Measurements from ENCODE around the gene JMJD8.

The JMJD8 gene

DNA sequence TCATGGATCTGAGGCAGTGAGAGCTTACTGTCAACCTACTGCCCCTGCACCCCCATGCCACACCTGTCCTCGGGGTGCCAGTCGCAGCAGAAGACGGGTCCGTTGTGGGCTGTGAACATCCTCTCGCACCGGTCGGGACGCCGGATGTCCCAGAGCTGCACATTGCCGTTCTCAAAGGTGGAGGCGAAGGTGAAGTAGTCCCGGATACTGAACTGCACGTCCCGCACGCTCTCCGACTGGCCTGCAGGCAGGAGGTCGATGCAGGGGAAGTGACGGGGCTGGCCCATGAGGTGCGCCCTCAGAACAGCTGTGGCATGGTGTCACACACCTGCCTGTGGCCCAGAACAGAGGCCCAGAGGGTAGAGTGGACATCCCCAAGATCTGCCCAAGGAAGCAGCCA is 3.4 kb upstream of the JMJD8 start:
- DNase-seq, result no peak

DNA sequence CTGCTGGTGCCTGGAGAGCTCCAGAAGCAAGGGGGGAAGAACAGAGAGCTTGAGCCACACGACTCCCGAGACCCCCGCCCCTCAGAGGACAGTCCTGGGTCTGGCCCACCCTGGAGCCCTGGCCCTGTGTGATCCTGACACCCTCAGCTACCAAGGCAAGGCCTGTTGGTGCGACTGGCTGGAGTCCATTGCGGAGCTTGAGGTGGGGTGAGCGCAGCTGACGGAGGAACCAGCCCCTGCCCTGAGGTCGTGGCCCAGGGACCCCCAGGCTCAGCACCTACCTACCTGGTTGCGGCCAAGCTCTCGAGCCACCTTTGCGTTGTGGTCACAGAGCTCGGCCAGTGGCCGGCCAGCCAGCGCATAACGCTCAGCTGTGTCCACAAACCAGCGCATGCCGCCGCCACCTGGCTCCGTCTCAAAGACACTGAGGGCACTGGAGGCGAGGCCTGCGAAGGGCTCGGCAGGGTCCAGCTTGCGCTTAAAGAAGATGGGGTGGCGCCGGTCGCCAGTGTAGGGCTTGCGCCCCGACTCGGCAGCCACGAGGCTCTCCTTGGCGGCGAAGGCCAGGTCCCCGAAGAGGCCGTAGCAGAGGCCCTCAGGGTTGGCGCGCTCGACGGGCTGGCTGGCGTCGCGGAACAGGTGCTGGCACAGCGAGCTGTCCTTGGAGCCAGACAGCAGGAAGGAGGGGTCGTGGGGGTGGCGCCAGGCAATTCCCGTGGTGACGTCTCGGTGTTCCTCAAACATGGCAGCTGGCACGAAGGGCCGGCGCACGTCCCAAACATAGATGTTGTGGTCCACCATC is 2.5 kb upstream of the JMJD8 start:
- no peak for DNase-seq

GRCh38 chr16:685967-686366 is 1.8 kb upstream of the JMJD8 start:
- peak; percentile 86 for DNase-seq

DNA sequence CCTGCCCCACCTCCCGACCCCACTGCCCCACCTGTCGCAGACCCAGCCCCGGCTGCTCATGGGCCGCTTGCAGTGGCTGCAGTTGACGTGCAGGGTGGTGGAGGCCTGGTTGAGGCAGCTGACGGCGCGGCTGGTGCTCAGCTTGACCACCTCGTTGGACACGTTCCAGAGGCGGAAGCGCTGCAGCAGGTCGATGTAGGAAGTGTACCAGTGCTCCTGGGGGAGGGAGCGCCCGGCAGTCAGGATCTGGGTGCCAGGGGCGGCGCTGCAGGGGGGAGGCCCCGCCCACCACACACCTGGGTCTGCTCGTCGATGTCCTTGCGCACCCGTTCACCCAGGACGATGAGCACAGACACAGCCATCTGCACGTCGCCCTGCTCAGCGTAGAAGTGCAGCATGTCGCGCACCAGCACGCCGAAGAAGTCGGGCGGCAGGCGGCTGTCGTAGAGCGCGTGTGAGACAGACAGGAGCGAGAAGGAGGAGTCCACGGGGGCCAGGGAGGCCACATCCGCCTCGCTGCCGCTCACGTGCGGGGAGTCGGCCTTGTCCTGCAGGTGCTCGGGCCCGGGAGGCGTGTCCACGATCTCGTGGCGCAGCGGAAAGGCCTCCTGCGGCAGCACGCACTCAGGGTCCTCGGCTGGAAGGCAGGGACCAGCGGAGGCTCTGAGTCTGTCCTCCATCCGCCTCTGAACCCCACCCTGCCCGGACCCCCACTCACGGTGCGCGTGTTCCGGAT is 995 bp upstream of the JMJD8 start:
- peak; percentile 96 for DNase-seq

DNA sequence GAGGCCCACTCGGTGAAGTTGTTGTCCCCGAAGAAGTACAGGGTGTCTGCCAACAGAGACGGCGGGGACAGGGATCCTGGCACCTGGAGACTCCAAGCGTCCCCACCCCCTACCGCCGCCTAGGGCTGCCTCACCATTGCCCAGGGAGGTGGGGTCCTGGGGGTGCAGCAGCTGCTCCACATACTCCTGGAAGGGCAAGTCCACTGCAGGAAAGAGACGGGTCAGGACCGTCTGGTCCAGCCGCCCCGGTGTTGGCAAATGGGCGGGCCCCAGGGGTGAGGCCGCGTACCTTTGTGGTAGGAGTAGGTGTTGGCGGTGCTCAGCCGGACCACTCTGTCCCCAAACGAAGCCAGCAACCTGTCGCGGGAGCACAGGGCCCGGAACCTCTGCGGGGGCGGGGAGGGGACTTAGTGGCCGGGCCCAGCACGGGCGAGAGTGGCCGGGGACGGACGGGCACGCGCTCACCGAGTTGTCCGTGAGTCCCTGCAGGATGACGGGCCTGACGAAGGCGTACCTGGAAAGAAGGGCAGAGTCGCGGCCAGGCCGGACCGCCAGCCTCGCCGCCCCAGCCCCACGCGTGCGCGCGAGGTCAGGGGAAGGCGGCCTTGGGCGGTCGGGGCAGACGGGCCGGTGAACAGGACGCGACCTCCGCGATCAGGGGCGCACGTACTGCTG is 601 bp downstream of the JMJD8 start:
- peak; percentile 72 for DNase-seq

- DNase-seq, result no peak
Measured at GRCh38 chr16:682493-683395, 1.4 kb downstream of the JMJD8 start.

DNA sequence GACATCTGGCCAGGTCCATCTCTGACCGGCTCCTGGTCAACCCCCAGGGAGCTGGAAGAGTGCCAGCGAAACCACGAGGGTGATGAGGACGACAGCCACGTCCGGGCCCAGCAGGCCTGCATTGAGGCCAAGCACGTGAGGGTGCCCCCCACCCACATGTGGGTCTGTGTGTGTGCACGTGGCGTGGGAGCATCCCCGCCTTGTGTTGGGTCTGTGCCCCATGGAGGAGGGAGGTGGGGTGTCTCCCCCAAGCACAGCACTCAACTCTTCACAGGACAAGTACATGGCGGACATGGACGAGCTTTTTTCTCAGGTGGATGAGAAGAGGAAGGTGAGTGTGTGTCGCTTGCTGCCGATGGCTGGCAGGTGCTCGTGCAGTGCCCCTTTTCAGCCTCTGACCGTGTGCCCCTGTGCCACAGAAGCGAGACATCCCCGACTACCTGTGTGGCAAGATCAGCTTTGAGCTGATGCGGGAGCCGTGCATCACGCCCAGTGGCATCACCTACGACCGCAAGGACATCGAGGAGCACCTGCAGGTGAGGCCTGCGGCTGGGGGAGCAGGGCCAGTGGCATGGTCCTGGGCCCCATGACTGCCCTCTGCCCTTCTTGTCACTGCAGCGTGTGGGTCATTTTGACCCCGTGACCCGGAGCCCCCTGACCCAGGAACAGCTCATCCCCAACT is 2.2 kb downstream of the JMJD8 start:
- DNase-seq, result no peak

DNA sequence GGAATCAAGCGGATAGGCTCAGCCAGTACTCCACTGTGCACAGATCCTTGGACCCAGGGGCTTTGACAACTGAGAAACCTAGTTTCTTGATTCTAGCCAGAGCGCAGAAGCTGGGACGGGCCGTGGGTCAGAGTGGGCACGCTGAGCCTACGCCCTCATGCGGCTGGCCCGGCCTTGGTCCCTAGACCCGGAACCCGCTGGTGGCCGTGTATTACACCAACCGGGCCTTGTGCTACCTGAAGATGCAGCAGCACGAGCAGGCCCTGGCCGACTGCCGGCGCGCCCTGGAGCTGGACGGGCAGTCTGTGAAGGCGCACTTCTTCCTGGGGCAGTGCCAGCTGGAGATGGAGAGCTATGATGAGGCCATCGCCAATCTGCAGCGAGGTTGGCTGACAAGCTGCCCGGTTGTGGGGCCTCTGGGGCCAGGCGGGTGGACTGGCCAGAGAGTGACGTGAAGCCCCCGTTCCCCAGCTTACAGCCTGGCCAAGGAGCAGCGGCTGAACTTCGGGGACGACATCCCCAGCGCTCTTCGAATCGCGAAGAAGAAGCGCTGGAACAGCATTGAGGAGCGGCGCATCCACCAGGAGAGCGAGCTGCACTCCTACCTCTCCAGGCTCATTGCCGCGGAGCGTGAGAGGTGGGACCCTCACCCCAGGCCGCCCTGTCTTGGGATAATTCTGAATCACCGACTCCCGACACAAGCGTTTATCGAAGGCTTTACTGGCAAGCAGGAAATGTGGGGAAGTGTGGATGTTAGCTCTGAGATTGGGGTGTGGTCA is 3.0 kb downstream of the JMJD8 start:
- DNase-seq, result peak; percentile 64

- DNase-seq, result no peak
Measured at GRCh38 chr16:680625-680945, 3.5 kb downstream of the JMJD8 start.

- DNase-seq, result peak; percentile 93
Measured at GRCh38 chr16:679814-680624, 4.1 kb downstream of the JMJD8 start, which contains the start of gene STUB1. Gene STUB1, plus strand, starts transcription at chr16:680410. Its CDS starts 116 bp downstream, at chr16:680526.

GRCh38 chr16:678858-679813 is 5.0 kb downstream of the JMJD8 start:
- peak; percentile 92 for DNase-seq

GRCh38 chr16:678209-678857 is 5.8 kb downstream of the JMJD8 start:
- no peak for DNase-seq

- no peak for DNase-seq
Measured at GRCh38 chr16:677316-678190, 6.6 kb downstream of the JMJD8 start.

GRCh38 chr16:676913-677312 is 7.2 kb downstream of the JMJD8 start:
- DNase-seq, result peak; percentile 89

DNA sequence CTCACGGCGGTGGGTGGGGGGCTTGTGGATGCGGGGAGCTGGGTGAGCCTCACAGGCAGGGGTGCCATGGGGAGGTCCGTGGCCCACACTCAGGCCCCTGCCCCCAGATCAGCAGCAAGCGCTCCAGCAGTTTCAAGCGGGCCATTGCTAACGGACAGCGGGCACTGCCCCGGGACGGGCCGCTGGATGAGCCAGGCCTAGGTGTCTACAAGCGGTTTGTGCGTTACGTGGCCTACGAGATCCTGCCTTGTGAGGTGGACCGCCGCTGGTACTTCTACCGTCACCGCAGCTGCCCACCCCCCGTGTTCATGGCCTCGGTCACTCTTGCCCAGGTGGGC is 7.6 kb downstream of the JMJD8 start:
- DNase-seq, result peak; percentile 47

- no peak for DNase-seq
Measured at GRCh38 chr16:675884-676564, 8.1 kb downstream of the JMJD8 start.

Measured in DMS53 (cell line).